Muscle layer of duodenum (tissue), 2 donors: ENCODE measurements around the gene MAPK9.

Source experiments
- H3K27ac ChIP-seq: one replicate; pipeline ENCODE4 v1.7.0; 2013; ENCODE audit warnings: mild to moderate bottlenecking, low read length
- H3K27me3 ChIP-seq: one replicate; pipeline ENCODE4 v1.7.0; 2013; ENCODE audit warnings: low read depth, mild to moderate bottlenecking, control low read depth, low read length
- H3K36me3 ChIP-seq, 2 donors: one replicate each; pipeline ENCODE4 v1.7.0; 2013; ENCODE audit warnings: low read length in 2 of 2, control low read depth in 1 of 2, mild to moderate bottlenecking in 1 of 2; ENCODE audit not compliant: insufficient read depth in 2 of 2, control insufficient read depth in 1 of 2
- H3K4me1 ChIP-seq, 2 donors: one replicate each; pipeline ENCODE4 v1.7.0; 2013; ENCODE audit warnings: low read length in 2 of 2, mild to moderate bottlenecking in 2 of 2, control low read depth in 1 of 2, moderate library complexity in 1 of 2; ENCODE audit not compliant: insufficient read depth in 2 of 2, control insufficient read depth in 1 of 2
- H3K4me3 ChIP-seq, 2 donors: one replicate each; pipeline ENCODE4 v1.7.0; 2013; ENCODE audit warnings: low read length in 2 of 2, low read depth in 1 of 2, mild to moderate bottlenecking in 1 of 2
- H3K9me3 ChIP-seq, 2 donors: one replicate each; pipeline ENCODE4 v1.7.0; 2013; ENCODE audit warnings: low read length in 2 of 2, control low read depth in 1 of 2, mild to moderate bottlenecking in 1 of 2; ENCODE audit not compliant: control insufficient read depth in 1 of 2
- donor health status: healthy.

Gene MAPK9

GRCh38 chr5:180323160-180323559 is 31.3 kb upstream of the MAPK9 start:
- peaks cover 6 to 7% of the 10 kb centered on the region in 2 donors for H3K36me3 ChIP-seq
- no peaks in the 10 kb centered on the region for H3K27me3 ChIP-seq
- H3K27ac ChIP-seq, result no peak overlapping the region
- no peaks in the 10 kb centered on the region for H3K9me3 ChIP-seq
- peaks cover 0 to 3% of the 10 kb centered on the region in 2 donors for H3K4me1 ChIP-seq
- no peak overlapping the region for H3K4me3 ChIP-seq

- Histone ChIP-seq H3K9me3 (no peaks in the 10 kb centered on the region), H3K4me1 (no peaks in the 10 kb centered on the region), H3K27ac (no peak overlapping the region), H3K4me3 (no peak overlapping the region), H3K27me3 (no peaks in the 10 kb centered on the region), H3K36me3 (peaks cover 10 to 11% of the 10 kb centered on the region in 2 donors)
Measured at GRCh38 chr5:180318456-180319089, 26.7 kb upstream of the MAPK9 start.

- Histone ChIP-seq H3K4me1 (no peaks in the 10 kb centered on the region), H3K27me3 (no peaks in the 10 kb centered on the region), H3K36me3 (peaks cover 10 to 13% of the 10 kb centered on the region in 2 donors), H3K4me3 (no peak overlapping the region), H3K9me3 (no peaks in the 10 kb centered on the region), H3K27ac (no peak overlapping the region)
Measured at GRCh38 chr5:180316586-180316985, 24.7 kb upstream of the MAPK9 start.

GRCh38 chr5:180315762-180316212 is 23.9 kb upstream of the MAPK9 start:
- Histone ChIP-seq H3K9me3 (no peaks in the 10 kb centered on the region), H3K27me3 (no peaks in the 10 kb centered on the region), H3K36me3 (peaks cover 10 to 16% of the 10 kb centered on the region in 2 donors), H3K4me3 (no peak overlapping the region), H3K27ac (no peak overlapping the region), H3K4me1 (no peaks in the 10 kb centered on the region)

- no peaks in the 10 kb centered on the region for H3K27me3 ChIP-seq
- no peaks in the 10 kb centered on the region for H3K9me3 ChIP-seq
- no peak overlapping the region for H3K27ac ChIP-seq
- no peak overlapping the region for H3K4me3 ChIP-seq
- H3K4me1 ChIP-seq, result no peaks in the 10 kb centered on the region
- H3K36me3 ChIP-seq, result peaks cover 10 to 16% of the 10 kb centered on the region in 2 donors
Measured at GRCh38 chr5:180313677-180314505, 22.0 kb upstream of the MAPK9 start.

GRCh38 chr5:180311216-180311615 is 19.3 kb upstream of the MAPK9 start:
- no peaks in the 10 kb centered on the region for H3K4me1 ChIP-seq
- H3K27me3 ChIP-seq, result no peaks in the 10 kb centered on the region
- H3K4me3 ChIP-seq, result no peak overlapping the region
- no peak overlapping the region for H3K27ac ChIP-seq
- no peaks in the 10 kb centered on the region for H3K9me3 ChIP-seq
- H3K36me3 ChIP-seq, result peaks cover 5 to 6% of the 10 kb centered on the region in 2 donors

GRCh38 chr5:180306796-180307195 is 14.9 kb upstream of the MAPK9 start:
- H3K4me3 ChIP-seq, result no peak overlapping the region
- H3K27me3 ChIP-seq, result no peaks in the 10 kb centered on the region
- H3K27ac ChIP-seq, result no peak overlapping the region
- no peaks in the 10 kb centered on the region for H3K4me1 ChIP-seq
- H3K9me3 ChIP-seq, result no peaks in the 10 kb centered on the region
- H3K36me3 ChIP-seq, result peaks cover 3 to 5% of the 10 kb centered on the region in 2 donors

GRCh38 chr5:180305481-180305880 is 13.6 kb upstream of the MAPK9 start:
- no peak overlapping the region for H3K27ac ChIP-seq
- no peaks in the 10 kb centered on the region for H3K4me1 ChIP-seq
- H3K27me3 ChIP-seq, result no peaks in the 10 kb centered on the region
- H3K4me3 ChIP-seq, result no peak overlapping the region
- no peaks in the 10 kb centered on the region for H3K9me3 ChIP-seq
- peaks cover 0 to 3% of the 10 kb centered on the region in 2 donors for H3K36me3 ChIP-seq

GRCh38 chr5:180304431-180305375 is 12.8 kb upstream of the MAPK9 start:
- no peak overlapping the region for H3K4me3 ChIP-seq

GRCh38 chr5:180304016-180304292 is 12.1 kb upstream of the MAPK9 start:
- Histone ChIP-seq H3K36me3 (peaks cover 0 to 3% of the 10 kb centered on the region in 2 donors), H3K4me3 (no peak overlapping the region), H3K27me3 (no peaks in the 10 kb centered on the region), H3K4me1 (no peaks in the 10 kb centered on the region), H3K27ac (no peak overlapping the region), H3K9me3 (no peaks in the 10 kb centered on the region)

More at GRCh38 chr5:180304431-180305375, 12.8 kb upstream of the MAPK9 start:
- Histone ChIP-seq H3K9me3 (no peaks in the 10 kb centered on the region), H3K36me3 (peaks cover 0 to 3% of the 10 kb centered on the region in 2 donors), H3K27me3 (no peaks in the 10 kb centered on the region), H3K27ac (no peak overlapping the region), H3K4me1 (no peaks in the 10 kb centered on the region)
